BJ (cell line): ENCODE measurements around the gene SLC25A29. TPM values are rescaled to one million over a fixed set of nuclear protein-coding genes. Genes with fewer than 3 reads are reported as not detected.
A peak's percentile ranks its signal among the peaks of the same experiment; 100 is the strongest.
"Not testable (repeated sequence)": the region's sequence is repeated elsewhere in the genome, so short reads cannot be mapped to it uniquely, and the experiment has no call there.

Experiments used
- CTCF ChIA-PET: fragments of 350-600 bp; formaldehyde crosslinking; extraction: SDS; loops from one replicate; lab custom pipeline; 2021; ENCODE audit warnings: antibody characterized with exemption, inconsistent platforms; lab: Yijun Ruan, JAX
- POLR2A ChIA-PET: fragments of 300-600 bp; sonication (Branson Sonifier 250); formaldehyde crosslinking; extraction: SDS; loops from one replicate; lab custom pipeline; 2021; ENCODE audit warnings: antibody characterized with exemption; lab: Charles Lee
- DNase-seq: peaks from one replicate; pipeline ENCODE4 v3.0.0-alpha.2; 2011; ENCODE audit warnings: low read depth
- H3K27me3 ChIP-seq: 2 replicates; pipeline ENCODE4 v1.6.0; 2011; ENCODE audit warnings: low read length; ENCODE audit not compliant: control insufficient read depth, insufficient read depth
- H3K36me3 ChIP-seq: 2 replicates; pipeline ENCODE4 v1.5.1; 2011; ENCODE audit warnings: low read length; ENCODE audit not compliant: control insufficient read depth, insufficient read depth
- H3K4me3 ChIP-seq: 2 replicates; pipeline ENCODE4 v1.5.1; 2011; ENCODE audit warnings: low read depth, mild to moderate bottlenecking, control low read depth, low read length
- polyA plus RNA-seq: library from polyadenylated mRNA; depleted of rRNA; stranded (reverse); fragments of >200 nt; gene quantifications from 2 replicates; pipeline ENCODE4 v1.2.3, GENCODE V29; 2011
- TF ChIP-seq, protein P1 (sequence below): IDR thresholded peaks from 2 replicates; pipeline ENCODE4 v1.5.1; 2011; ENCODE audit warnings: low read depth, mild to moderate bottlenecking, control low read depth, inconsistent platforms, low read length, moderate library complexity; ENCODE audit not compliant: insufficient read depth

SLC25A29 gene
- polyA plus RNA-seq, 1 experiment: 16.4 TPM

DNA sequence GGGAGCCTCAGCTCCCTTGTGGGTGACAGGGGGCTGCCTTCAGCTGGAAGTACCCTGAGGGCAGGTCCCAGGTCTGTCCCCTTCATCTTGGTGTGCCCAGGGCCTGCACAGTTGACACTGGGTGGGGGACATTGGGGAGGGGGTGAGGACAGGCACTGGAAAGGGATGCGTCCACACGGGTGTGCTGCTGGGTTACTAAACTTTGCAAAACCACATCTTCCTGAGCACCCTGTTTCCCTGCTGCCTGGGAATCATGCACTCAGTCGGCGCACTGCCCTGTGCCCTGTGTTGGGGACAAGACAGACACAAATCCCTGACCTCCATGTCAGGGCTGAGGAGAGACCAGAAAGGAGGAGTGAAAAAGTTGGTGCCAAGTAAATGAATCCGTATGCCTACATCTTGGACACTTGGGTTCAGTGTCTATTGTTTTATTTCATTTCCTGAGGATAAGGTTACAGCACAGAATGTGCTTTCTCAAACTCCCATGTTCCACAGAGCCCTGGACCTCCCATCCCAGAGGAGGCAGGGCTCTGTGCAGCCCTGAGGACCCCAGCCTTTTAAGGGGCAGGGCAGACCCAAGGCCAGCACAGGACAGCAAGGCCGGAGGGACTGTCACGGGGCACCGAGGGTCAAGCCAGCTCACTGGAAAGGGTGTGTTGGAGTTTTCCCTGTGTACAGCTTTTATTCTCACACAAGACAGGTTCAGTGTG lies 2.9 kb upstream of the SLC25A29 start:
- no peaks in the 10 kb centered on the region for H3K36me3 ChIP-seq
- TF ChIP-seq, protein P1, sequence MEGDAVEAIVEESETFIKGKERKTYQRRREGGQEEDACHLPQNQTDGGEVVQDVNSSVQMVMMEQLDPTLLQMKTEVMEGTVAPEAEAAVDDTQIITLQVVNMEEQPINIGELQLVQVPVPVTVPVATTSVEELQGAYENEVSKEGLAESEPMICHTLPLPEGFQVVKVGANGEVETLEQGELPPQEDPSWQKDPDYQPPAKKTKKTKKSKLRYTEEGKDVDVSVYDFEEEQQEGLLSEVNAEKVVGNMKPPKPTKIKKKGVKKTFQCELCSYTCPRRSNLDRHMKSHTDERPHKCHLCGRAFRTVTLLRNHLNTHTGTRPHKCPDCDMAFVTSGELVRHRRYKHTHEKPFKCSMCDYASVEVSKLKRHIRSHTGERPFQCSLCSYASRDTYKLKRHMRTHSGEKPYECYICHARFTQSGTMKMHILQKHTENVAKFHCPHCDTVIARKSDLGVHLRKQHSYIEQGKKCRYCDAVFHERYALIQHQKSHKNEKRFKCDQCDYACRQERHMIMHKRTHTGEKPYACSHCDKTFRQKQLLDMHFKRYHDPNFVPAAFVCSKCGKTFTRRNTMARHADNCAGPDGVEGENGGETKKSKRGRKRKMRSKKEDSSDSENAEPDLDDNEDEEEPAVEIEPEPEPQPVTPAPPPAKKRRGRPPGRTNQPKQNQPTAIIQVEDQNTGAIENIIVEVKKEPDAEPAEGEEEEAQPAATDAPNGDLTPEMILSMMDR: no peak
- no peak overlapping the region for H3K4me3 ChIP-seq
- ChIA-PET POLR2A (no interaction called here), CTCF (interaction anchor here (1.0 to 1.1 kb wide), 2 partner anchors 9 to 23 kb away, joined by 3 read pairs; no protein-coding TSS in a partner anchor)
- no peak for DNase-seq
- 0 out of 2 replicates have a peak, but pooled peaks cover 3% of the 10 kb centered on the region for H3K27me3 ChIP-seq

DNA sequence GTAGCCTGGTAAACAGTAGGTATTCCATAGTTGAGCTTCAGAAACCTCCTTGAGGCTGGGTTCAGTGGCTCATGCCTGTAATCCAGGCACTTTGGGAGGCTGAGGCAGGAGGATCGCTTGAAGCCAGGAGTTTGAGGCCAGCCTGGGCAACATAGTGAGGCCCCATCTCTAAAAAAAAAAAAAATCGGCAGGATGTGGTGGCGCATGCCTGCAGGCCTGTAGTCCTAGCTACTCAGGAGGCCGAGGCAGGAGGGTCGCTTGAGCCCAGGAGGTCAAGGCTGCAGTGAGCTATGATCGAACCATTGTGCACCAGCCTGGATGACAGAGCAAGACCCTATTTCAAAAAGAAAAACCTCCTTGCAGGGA lies 2.2 kb upstream of the SLC25A29 start:
- CTCF ChIA-PET: interaction anchor here (0.9 to 1.0 kb wide), 2 partner anchors 10 to 23 kb away, joined by 3 to 5 read pairs; no protein-coding TSS in a partner anchor
- H3K36me3 ChIP-seq, POLR2A ChIA-PET, DNase-seq, H3K27me3 ChIP-seq, H3K4me3 ChIP-seq: not testable (repeated sequence)

DNA sequence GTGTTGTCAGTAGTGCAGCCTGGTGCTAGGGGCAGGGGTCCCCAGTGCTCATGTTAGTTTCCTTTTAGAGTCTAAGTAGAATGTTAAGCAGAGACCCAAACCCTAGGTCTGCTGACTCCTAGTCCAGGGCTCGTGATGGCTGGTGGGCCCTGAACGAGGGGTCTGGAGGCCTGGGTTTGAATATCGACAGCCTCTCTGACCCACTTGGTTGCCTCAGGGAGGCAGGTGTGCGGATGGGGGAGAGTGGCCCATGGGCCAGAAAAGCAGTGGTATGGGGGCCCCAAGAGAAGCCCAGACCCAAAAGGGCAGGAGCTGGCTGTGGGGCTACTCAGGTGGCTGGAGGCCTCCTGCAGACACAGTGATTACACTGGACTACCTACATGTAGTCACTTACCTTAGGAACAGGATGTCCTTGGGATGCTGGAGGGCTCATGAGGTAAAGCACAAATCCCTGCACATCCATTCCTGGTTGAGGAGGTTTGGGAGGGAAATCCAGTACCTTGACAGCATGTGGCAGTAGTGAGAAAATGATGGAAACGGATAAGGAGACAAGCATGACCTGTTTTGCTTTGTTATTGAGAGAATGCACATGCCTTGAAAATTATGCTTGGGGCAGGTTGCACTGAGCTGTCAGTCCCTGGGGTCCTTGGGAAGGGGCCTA lies 1.7 kb upstream of the SLC25A29 start:
- H3K27me3 ChIP-seq: 0 out of 2 replicates have a peak, but pooled peaks cover 3% of the 10 kb centered on the region
- POLR2A ChIA-PET: no interaction called here
- TF ChIP-seq, protein P1: no peak
- H3K36me3 ChIP-seq: no peaks in the 10 kb centered on the region
- H3K4me3 ChIP-seq: no peak overlapping the region; the same call in 1 of the 2 replicates
- CTCF ChIA-PET: interaction anchor here (0.9 to 1.0 kb wide), 2 partner anchors 11 to 22 kb away, joined by 3 to 5 read pairs; no protein-coding TSS in a partner anchor
- DNase-seq: no peak

DNA sequence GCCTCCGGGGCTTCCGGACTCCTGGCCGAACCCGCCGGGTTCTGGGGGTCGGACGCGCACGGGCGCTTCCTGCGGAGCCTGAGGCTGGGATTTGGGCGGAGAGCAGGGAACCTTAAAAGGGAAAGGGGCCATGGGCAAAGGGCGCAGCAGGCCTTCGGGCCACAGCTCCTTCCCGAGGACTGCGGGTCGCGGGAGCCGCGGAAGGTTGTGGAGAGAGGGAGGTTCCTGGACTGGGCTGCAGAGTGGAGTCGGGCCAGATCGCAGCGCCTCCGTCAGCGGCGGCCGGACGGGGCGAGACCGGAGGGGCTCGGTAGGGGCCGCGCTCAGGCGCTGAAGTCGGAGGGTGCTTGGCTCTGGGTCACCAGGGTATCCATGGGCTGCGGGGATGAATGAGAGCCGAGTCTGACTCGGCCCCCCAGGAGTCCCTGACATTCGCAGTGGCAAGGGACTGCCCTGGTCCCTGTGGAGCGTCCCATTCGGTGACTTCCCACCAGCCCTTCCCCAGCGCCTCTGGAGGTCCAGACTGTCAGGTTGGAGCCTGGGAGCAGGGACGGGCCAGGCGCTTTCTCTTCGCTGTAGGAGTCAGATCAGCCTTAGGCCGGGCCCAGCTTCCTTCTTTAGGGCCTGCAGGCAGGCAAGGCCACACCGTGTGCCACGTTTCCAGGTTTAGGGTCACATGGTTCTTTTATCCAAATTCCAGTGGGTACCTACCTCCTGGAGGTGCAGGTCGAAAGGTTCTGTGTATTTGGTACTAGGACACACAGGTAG lies 938 bp upstream of the SLC25A29 start:
- Histone ChIP-seq H3K36me3 (no peaks in the 10 kb centered on the region), H3K4me3 (peak overlapping the region; percentile 88), H3K27me3 (0 out of 2 replicates have a peak, but pooled peaks cover 3% of the 10 kb centered on the region)
- ChIA-PET POLR2A (no interaction called here), CTCF (no interaction called here)
- DNase-seq: no peak
- TF ChIP-seq, protein P1: 0 out of 2 replicates have a peak, but pooled peaks have one; percentile 15

DNA sequence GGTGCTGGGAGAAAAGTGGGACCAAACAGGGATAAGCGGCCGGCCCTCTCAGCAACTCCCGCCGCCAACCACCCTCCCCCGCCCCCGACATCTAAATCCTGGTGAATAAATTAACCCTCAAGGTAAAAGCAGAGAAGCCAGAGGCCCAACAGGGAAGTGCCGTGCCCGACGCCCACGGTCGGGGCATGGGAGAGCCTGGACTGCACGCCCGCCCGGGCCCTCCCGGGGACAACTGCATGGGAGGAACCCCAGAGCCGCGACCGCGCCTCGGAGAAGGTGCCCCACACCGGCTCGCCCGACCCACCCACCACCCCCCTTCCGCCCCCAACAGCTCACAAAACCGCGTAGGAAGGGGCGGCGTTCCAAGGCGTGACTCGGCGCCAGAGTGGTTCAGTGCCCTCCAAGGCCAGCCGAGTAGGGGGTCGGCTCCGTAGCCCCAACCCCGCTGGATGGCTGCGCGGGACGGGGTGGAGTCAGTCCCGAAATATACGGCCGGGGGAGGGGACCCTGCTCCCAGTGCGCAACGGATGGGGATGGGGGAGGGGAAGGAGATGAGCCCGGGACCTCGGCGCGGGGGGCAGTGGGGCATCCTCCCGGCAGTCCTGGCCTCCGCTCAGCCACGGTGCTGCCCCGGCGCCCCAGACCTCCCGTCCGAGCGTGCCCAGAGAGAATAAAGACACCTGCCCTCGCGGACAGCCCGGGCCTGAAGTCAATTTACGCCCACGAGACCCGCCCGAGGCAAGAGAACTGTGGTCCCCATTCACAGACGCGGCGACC lies 732 bp downstream of the SLC25A29 start:
- Histone ChIP-seq H3K36me3 (no peaks in the 10 kb centered on the region), H3K4me3 (peak overlapping the region; percentile 70), H3K27me3 (no peaks in the 10 kb centered on the region)
- TF ChIP-seq, protein P1: no peak
- ChIA-PET CTCF (interaction anchor here (0.6 to 3.4 kb wide), 6 partner anchors 12 to 448 kb away, joined by 3 to 24 read pairs (median 3); no protein-coding TSS in a partner anchor), POLR2A (interaction anchor here (0.5 kb wide), 1 partner anchor 9 kb away, joined by 5 read pairs; no protein-coding TSS in a partner anchor)
- no peak for DNase-seq
